NCI-H128 (cell line): ENCODE results near the gene EPHB3.

ENCODE experiments used
- DNase-seq: peaks from one replicate; lab custom pipeline; 2025; ENCODE audit not compliant: unreplicated experiment; lab: John Stamatoyannopoulos, UW

Gene EPHB3

DNA sequence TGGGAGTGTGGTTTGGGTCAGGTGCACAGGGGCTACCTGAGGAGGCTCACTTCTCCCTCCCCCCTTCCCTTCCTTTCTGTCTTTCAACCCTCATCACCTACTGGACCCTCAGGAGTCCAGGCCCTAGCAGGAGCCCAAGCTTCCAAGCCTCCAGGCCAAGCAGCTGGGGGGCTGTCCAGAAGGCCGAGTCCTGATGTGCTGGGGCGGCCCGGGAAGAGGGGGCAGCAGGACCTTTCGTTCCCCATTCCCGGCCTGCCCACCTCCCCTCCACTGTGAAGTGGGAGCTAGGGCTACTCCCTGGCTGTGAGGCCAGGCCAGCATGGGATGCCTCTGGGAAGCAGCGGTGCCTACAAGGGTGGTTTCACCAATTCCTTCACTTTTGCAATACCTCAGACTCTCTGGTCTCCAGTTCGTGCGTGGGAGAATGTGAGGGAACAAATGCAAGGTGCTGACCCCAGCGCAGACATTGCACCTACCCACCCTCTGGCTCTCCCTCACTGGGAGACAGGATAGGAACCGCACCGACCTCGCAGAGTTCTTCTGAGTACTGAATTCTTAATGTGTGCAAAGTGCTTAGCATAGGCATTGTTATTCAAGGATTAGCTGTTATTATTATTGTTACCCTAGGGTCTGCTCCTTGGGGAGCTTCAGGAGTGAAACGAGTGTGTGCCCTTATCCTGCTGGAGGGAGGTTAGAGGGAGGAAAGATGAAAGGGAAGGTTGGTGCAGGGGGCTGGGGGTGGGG is 2.5 kb downstream of the EPHB3 start:
- DNase-seq: no peak

- no peak for DNase-seq
Measured at GRCh38 chr3:184564685-184565385, 3.2 kb downstream of the EPHB3 start.

GRCh38 chr3:184565421-184566211 is 4.0 kb downstream of the EPHB3 start:
- DNase-seq: no peak

DNA sequence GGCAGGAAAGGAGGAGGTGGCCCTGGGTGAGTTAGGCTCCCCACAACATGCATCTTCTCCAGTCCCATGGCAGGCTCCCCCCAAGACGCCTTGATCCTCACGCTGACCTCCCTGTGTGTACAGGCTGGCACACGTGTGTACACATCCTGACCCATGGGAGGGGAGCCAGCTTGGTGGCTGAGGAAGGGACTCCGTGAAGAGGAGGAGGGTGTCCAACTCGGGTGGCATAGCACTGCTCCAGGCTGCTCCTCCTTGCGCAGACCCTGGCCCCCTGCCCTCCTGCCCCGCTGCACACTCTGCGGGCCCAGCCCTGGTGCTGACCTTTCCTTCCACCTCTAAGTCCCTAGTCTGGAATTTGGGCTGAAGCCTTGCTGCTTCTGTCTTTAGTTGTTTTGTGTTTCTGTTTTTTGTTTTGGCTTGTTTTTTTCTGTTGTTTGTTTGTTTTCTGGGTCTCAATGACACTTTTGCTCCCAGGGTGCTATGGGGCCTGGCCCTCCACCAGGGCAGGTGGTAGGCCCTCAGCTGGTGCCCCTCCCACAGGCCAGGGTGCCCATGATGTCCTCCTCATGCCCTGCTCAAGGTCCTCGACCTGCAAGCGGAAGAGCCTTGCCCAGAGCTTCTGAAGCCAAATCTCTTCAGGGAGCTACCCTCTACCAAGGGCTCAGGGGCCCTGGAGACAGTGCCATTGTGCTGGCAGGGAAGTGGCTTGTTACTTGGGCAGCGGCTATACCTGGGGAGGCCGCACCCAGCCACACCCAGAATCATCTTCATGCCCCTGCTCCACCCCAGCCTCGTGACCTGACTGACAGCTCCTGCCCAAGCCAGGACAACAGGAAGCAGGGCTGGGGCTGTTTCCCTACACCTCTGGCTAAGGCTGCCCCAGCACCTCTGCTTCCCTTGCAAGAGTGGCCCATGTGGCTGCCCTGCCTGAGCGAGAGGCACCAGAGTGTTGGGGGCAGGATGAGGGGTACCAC is 5.1 kb downstream of the EPHB3 start:
- DNase-seq: no peak

GRCh38 chr3:184567946-184568559 is 6.5 kb downstream of the EPHB3 start:
- no peak for DNase-seq

- no peak for DNase-seq
Measured at GRCh38 chr3:184568560-184568923, 7.0 kb downstream of the EPHB3 start.

- no peak for DNase-seq
Measured at GRCh38 chr3:184568924-184569829, 7.6 kb downstream of the EPHB3 start.

GRCh38 chr3:184570035-184570434 is 8.4 kb downstream of the EPHB3 start:
- no peak for DNase-seq

GRCh38 chr3:184570489-184570888 is 8.9 kb downstream of the EPHB3 start:
- no peak for DNase-seq

- no peak for DNase-seq
Measured at GRCh38 chr3:184571750-184572377, 10.3 kb downstream of the EPHB3 start.

DNA sequence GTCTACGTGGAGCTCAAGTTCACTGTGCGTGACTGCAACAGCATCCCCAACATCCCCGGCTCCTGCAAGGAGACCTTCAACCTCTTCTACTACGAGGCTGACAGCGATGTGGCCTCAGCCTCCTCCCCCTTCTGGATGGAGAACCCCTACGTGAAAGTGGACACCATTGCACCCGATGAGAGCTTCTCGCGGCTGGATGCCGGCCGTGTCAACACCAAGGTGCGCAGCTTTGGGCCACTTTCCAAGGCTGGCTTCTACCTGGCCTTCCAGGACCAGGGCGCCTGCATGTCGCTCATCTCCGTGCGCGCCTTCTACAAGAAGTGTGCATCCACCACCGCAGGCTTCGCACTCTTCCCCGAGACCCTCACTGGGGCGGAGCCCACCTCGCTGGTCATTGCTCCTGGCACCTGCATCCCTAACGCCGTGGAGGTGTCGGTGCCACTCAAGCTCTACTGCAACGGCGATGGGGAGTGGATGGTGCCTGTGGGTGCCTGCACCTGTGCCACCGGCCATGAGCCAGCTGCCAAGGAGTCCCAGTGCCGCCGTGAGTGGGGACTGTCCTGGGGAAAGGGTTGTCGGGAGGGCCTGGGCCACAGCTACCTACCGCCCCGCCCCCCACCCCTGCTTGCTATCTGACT is 11.2 kb downstream of the EPHB3 start:
- DNase-seq: no peak

DNA sequence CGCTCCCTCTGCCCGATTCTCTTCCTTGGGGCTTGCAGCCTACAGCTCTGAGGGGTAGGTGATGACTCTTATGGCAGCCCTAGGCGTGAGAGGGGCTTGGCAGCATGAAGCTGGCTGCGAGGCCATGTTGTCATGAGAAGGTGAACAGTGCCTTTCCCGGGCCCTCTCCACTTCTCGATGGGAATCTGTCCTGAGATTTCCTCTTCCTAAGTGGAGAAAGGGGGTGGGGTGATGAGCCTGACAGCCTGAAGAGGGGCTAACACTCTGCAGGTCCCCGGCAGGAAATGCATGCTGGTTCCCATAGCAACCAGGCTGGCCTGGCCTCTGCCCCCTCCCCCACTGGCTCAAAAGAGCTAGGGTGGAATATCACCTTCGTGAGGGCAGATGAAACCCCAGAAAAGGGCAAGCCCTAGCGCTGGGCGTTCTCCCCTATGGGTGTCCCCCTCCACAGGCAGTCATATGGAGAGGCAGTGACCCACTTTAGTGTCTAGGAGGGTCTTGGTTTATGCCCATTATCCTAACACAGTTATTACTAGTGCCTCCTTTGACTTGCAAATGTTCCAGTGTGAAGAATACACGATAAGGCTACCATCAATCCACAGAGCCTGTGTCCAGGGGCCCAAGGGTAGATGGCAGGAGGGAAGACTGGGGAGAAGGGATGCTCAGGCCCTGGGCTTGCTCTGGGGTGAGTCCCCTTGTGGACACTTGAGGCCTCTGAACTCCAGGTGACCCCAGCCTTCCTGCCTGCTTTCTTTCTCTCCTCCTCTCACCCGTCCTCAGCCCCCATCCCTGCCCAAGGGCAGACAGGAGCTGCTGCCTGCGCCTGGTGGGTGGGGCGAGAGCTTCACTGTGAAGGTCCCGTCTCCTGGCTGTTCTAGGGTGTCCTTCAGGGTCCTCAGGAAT is 13.2 kb downstream of the EPHB3 start:
- DNase-seq: no peak

DNA sequence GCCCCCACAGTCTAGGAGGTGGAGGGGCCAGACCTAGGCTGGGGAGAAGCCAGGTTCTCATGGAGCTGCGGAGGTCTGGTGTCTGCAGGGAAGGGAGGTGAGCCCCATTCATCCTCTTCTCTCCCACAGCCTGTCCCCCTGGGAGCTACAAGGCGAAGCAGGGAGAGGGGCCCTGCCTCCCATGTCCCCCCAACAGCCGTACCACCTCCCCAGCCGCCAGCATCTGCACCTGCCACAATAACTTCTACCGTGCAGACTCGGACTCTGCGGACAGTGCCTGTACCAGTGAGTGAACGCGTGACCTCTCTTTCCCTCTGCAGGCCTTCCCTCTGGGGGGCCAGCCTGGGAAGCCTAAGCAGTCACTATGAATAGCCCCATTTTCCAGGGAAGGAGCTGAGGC is 14.1 kb downstream of the EPHB3 start:
- no peak for DNase-seq

GRCh38 chr3:184576457-184577240 is 15.1 kb downstream of the EPHB3 start:
- no peak for DNase-seq

GRCh38 chr3:184577546-184577945 is 16.0 kb downstream of the EPHB3 start:
- DNase-seq: no peak

GRCh38 chr3:184578218-184578617 is 16.6 kb downstream of the EPHB3 start:
- DNase-seq: no peak

GRCh38 chr3:184578822-184579221 is 17.2 kb downstream of the EPHB3 start:
- no peak for DNase-seq
